ENCODE data around the gene EIF2B4. TPM values are rescaled to one million over a fixed set of nuclear protein-coding genes. Genes with fewer than 3 reads are reported as not detected.
A peak's percentile ranks its signal among the peaks of the same experiment; 100 is the strongest.

Gene EIF2B4
- 43.1 to 54.9 TPM (median 54.2 TPM) in 3 replicates for polyA plus RNA-seq
- 50.5 TPM for polyA plus RNA-seq (2011; ENCODE audit: low read depth)
- 33.9 and 39.0 TPM in 2 replicates for polyA plus RNA-seq (2011; cell fraction: cytosol; rRNA removed)
- 77.4 and 78.1 TPM in 2 replicates for polyA plus RNA-seq (2011; cell fraction: nucleus; rRNA removed)
- polyA plus RNA-seq (2012; ENCODE audit: low replicate concordance): 55.8 and 68.5 TPM in 2 replicates
- polyA minus RNA-seq: 60.8 to 91.8 TPM (median 70.4 TPM) in 3 replicates
- 23.2 TPM for polyA minus RNA-seq (2011; cell fraction: cytosol; rRNA and poly(A)+ RNA removed)
- polyA minus RNA-seq (2011; cell fraction: nucleus; rRNA and poly(A)+ RNA removed): 13.0 and 20.6 TPM in 2 replicates

DNA sequence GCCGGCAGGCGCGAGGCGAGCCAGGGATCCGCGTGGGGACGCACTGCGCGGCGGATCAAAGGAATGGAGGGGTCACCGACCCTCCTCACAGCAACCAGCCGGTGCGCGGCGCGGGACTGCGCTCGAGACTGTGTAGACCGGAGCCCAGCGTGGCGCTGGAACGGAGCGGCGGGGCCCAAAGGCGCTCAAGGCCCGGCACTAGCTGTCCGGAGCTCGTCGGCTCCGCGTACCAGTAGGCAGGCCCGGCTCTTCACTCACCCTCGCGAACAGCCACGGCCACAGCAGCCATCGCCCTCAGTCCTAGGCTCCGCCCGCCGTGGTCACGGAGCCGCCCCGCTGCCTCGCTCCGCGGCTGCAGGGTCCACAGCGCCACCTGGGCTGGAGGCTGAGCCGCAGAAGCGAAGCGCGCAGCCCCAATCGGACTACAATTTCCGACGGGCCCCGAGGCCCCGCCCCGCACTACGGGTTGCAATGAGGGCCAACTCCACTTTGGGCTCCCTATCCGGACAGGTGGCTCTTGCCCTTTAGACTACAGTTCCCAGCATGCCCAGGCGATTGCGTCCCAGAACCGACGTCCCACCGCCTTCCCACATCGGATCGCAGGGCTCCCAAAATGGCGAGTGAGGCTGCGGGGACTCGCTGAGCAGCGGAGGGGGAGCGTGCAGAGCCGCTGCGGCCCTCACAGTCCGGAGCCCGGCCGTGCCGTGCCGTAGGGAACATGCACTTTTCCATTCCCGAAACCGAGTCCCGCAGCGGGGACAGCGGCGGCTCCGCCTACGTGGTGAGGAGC lies at the start of gene EIF2B4, which contains the start of gene SNX17:
EIF2B4 (minus strand) TSS at position 313 of the 790 bp plus-strand sequence; CDS start at position 289, 24 bp downstream.
SNX17 (plus strand) TSS at position 591 of the 790 bp plus-strand sequence; CDS start at position 719, 128 bp downstream.
- Histone ChIP-seq H3K27me3 (ENCODE audit: control insufficient read depth, extremely low read depth, insufficient read depth, low read length) (no peaks in the 10 kb centered on the region), H3K9me1 (ENCODE audit: control insufficient read depth, extremely low read depth, insufficient read depth, low read length) (no peaks in the 10 kb centered on the region), H3K4me1 (ENCODE audit: control insufficient read depth, extremely low read depth, insufficient read depth, low read length) (peaks cover 24% of the 10 kb centered on the region), H3K4me2 (ENCODE audit: control insufficient read depth, extremely low read depth, insufficient read depth, low read depth, low read length) (peak within 1 kb of the TSS; percentile 90), H3K27ac (ENCODE audit: control insufficient read depth, insufficient read depth, low read length) (peak within 1 kb of the TSS; percentile 85), H3K9ac (ENCODE audit: control insufficient read depth, extremely low read depth, insufficient read depth, low read length) (peak within 1 kb of the TSS; percentile 93), H3K9me3 (ENCODE audit: control insufficient read depth, low read depth, low read length) (no peaks in the 10 kb centered on the region), H2AFZ (ENCODE audit: control insufficient read depth, low read length) (peak within 1 kb of the TSS; percentile 95), H3K36me3 (ENCODE audit: control insufficient read depth in 2 of 2, extremely low read depth in 1 of 2, insufficient read depth in 2 of 2, low read length in 2 of 2) (peaks cover 28 to 47% of the 10 kb centered on the region in 2 experiments), H3K79me2 (ENCODE audit: control insufficient read depth, insufficient read depth, low read length) (peaks cover 57% of the 10 kb centered on the region), H3K4me3 (ENCODE audit: control insufficient read depth in 2 of 3, extremely low read depth in 1 of 3, insufficient read depth in 2 of 3, low read depth in 1 of 3, low read length in 3 of 3) (peak within 1 kb of the TSS; percentile 84 to 94 (median 92)), H4K20me1 (ENCODE audit: control insufficient read depth, extremely low read depth, insufficient read depth, low read length) (peaks cover 2% of the 10 kb centered on the region)
- dilution Hi-C loops (cut with MboI; ENCODE audit: extremely low pct_ligation_motif_present, low sequenced_read_pairs): no loop called here
- FAIRE-seq (no peak), DNase-seq (ENCODE audit: low read depth, low spot score) (peak; percentile 92)
- TF ChIP-seq EZH2 (IDR thresholded peaks at IDR 0.05; ENCODE audit: low read length): no peak
- TF ChIP-seq, protein P1, sequence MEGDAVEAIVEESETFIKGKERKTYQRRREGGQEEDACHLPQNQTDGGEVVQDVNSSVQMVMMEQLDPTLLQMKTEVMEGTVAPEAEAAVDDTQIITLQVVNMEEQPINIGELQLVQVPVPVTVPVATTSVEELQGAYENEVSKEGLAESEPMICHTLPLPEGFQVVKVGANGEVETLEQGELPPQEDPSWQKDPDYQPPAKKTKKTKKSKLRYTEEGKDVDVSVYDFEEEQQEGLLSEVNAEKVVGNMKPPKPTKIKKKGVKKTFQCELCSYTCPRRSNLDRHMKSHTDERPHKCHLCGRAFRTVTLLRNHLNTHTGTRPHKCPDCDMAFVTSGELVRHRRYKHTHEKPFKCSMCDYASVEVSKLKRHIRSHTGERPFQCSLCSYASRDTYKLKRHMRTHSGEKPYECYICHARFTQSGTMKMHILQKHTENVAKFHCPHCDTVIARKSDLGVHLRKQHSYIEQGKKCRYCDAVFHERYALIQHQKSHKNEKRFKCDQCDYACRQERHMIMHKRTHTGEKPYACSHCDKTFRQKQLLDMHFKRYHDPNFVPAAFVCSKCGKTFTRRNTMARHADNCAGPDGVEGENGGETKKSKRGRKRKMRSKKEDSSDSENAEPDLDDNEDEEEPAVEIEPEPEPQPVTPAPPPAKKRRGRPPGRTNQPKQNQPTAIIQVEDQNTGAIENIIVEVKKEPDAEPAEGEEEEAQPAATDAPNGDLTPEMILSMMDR (optimal IDR thresholded peaks at IDR 0.05 in 1 of 3, IDR thresholded peaks at IDR 0.05 in 1 of 3, conservative IDR thresholded peaks at IDR 0.05 in 1 of 3; ENCODE audit: extremely low read depth in 1 of 3, insufficient read depth in 2 of 3, low read length in 3 of 3): peak; percentile 68 to 97 (median 91)

DNA sequence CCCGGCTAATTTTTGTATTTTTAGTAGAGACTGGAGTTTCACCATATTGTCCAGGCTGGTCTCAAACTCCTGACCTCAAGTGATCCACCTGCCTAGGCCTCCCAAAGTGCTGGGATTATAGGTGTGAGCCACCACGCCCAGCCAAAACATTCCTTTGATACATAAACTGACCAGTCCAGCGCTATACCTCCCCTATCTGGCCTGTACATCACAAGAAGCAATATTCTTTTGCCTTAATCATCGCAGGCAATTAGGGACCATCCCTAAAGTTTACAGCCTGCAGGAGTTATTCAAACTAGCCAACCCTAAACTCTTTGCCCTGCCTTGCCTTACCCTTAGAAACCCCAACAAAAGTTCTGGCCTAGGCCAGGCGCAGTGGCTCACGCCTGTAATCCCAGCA lies 46.0 kb upstream of the EIF2B4 start:
- H3K79me2 ChIP-seq (ENCODE audit: control insufficient read depth, insufficient read depth, low read length): no peaks in the 10 kb centered on the region
- no peak for DNase-seq (ENCODE audit: low read depth, low spot score)
- no peak overlapping the region for H2AFZ ChIP-seq (ENCODE audit: control insufficient read depth, low read length)
- H3K36me3 ChIP-seq (ENCODE audit: control insufficient read depth in 2 of 2, extremely low read depth in 1 of 2, insufficient read depth in 2 of 2, low read length in 2 of 2): no peaks in the 10 kb centered on the region
- FAIRE-seq: no peak
- H3K4me2 ChIP-seq (ENCODE audit: control insufficient read depth, extremely low read depth, insufficient read depth, low read depth, low read length): no peak overlapping the region
- H3K4me1 ChIP-seq (ENCODE audit: control insufficient read depth, extremely low read depth, insufficient read depth, low read length): no peaks in the 10 kb centered on the region
- H3K9me1 ChIP-seq (ENCODE audit: control insufficient read depth, extremely low read depth, insufficient read depth, low read length): no peaks in the 10 kb centered on the region
- H4K20me1 ChIP-seq (ENCODE audit: control insufficient read depth, extremely low read depth, insufficient read depth, low read length): no peaks in the 10 kb centered on the region
- TF ChIP-seq EZH2 (IDR thresholded peaks at IDR 0.05; ENCODE audit: low read length): no peak
- TF ChIP-seq, protein P1 (optimal IDR thresholded peaks at IDR 0.05 in 1 of 3, IDR thresholded peaks at IDR 0.05 in 1 of 3, conservative IDR thresholded peaks at IDR 0.05 in 1 of 3; ENCODE audit: extremely low read depth in 1 of 3, insufficient read depth in 2 of 3, low read length in 3 of 3): no peak
- dilution Hi-C loops (cut with MboI; ENCODE audit: extremely low pct_ligation_motif_present, low sequenced_read_pairs): no loop called here
- no peak overlapping the region for H3K27ac ChIP-seq (ENCODE audit: control insufficient read depth, insufficient read depth, low read length)
- no peaks in the 10 kb centered on the region for H3K9me3 ChIP-seq (ENCODE audit: control insufficient read depth, low read depth, low read length)
- H3K27me3 ChIP-seq (ENCODE audit: control insufficient read depth, extremely low read depth, insufficient read depth, low read length): no peaks in the 10 kb centered on the region
- no peak overlapping the region for H3K9ac ChIP-seq (ENCODE audit: control insufficient read depth, extremely low read depth, insufficient read depth, low read length)
- H3K4me3 ChIP-seq (ENCODE audit: control insufficient read depth in 2 of 3, extremely low read depth in 1 of 3, insufficient read depth in 2 of 3, low read depth in 1 of 3, low read length in 3 of 3): no peak overlapping the region

All from keratinocyte (primary cell).